ENCODE results near the gene EDNRB.

DNA sequence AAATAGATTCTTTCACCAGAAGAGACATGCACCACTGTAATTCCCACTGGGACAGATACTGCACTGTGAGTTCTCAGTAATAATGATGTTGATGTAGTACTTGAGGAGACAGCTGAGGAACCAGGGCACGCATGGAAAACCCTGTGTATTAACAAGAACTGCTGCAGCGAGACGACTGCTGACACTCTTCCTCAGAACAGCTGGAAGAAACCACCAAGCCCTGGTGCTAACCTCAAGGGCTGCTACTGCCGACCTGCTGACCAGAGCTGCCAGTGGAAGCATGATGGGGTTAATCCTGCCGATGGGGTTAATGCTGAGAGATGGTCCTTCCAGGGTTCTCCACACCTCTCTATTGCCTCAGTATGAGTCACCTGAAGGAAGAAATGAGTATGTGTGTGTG lies 45.6 kb downstream of the EDNRB start:
- TF ChIP-seq, protein P1, sequence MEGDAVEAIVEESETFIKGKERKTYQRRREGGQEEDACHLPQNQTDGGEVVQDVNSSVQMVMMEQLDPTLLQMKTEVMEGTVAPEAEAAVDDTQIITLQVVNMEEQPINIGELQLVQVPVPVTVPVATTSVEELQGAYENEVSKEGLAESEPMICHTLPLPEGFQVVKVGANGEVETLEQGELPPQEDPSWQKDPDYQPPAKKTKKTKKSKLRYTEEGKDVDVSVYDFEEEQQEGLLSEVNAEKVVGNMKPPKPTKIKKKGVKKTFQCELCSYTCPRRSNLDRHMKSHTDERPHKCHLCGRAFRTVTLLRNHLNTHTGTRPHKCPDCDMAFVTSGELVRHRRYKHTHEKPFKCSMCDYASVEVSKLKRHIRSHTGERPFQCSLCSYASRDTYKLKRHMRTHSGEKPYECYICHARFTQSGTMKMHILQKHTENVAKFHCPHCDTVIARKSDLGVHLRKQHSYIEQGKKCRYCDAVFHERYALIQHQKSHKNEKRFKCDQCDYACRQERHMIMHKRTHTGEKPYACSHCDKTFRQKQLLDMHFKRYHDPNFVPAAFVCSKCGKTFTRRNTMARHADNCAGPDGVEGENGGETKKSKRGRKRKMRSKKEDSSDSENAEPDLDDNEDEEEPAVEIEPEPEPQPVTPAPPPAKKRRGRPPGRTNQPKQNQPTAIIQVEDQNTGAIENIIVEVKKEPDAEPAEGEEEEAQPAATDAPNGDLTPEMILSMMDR (conservative IDR thresholded peaks at IDR 0.05; ENCODE audit: low read depth, low read length): no peak
- TF ChIP-seq EZH2 (IDR thresholded peaks at IDR 0.05; ENCODE audit: borderline replicate concordance, low read depth, low read length, poor library complexity, severe bottlenecking): no peak

Data from A673 (cell line).